ENCODE measurements around the gene MYO16.

GRCh38 chr13:108594153-108594552, 35.3 kb upstream of the MYO16 start:
- no peak for TF ChIP-seq POLR2AphosphoS5 (IDR thresholded peaks at IDR 0.05; ENCODE audit: insufficient read depth in 1 of 2, low read depth in 1 of 2)
- TF ChIP-seq POLR2A (IDR thresholded peaks at IDR 0.05) = no peak
